Raji (cell line): Measurements from ENCODE around the gene BCL2L12.

Experiments used
- POLR2A ChIP-seq: IDR thresholded peaks from 2 replicates; pipeline ENCODE4 v1.6.1; 2011; ENCODE audit warnings: low read depth, low read length, control low read depth; ENCODE audit not compliant: insufficient read depth

BCL2L12 gene

GRCh38 chr19:49665351-49666119 is at the start of gene BCL2L12, which contains the start of gene IRF3:
TSS of gene BCL2L12 (plus strand) at chr19:49665933. CDS start at chr19:49666693, 760 bp downstream.
TSS of gene IRF3 (minus strand) at chr19:49665857. CDS start at chr19:49664838, 1,019 bp downstream.
- peak; percentile 66 for TF ChIP-seq POLR2A

GRCh38 chr19:49616532-49616931 is 49.2 kb upstream of the BCL2L12 start:
- no peak for TF ChIP-seq POLR2A

- TF ChIP-seq POLR2A, result no peak
Measured at GRCh38 chr19:49616945-49617344, 48.8 kb upstream of the BCL2L12 start.

GRCh38 chr19:49624967-49625910 is 40.5 kb upstream of the BCL2L12 start:
- TF ChIP-seq POLR2A, result no peak

GRCh38 chr19:49626226-49626625 is 39.5 kb upstream of the BCL2L12 start:
- TF ChIP-seq POLR2A, result no peak

- no peak for TF ChIP-seq POLR2A
Measured at GRCh38 chr19:49629659-49630058, 36.1 kb upstream of the BCL2L12 start.

GRCh38 chr19:49631014-49631588 is 34.6 kb upstream of the BCL2L12 start:
- no peak for TF ChIP-seq POLR2A

GRCh38 chr19:49631610-49632192 is 34.0 kb upstream of the BCL2L12 start:
- TF ChIP-seq POLR2A, result no peak

- no peak for TF ChIP-seq POLR2A
Measured at GRCh38 chr19:49632576-49632975, 33.2 kb upstream of the BCL2L12 start.

- no peak for TF ChIP-seq POLR2A
Measured at GRCh38 chr19:49635530-49636232, 30.1 kb upstream of the BCL2L12 start.

- TF ChIP-seq POLR2A, result no peak
Measured at GRCh38 chr19:49636233-49636932, 29.4 kb upstream of the BCL2L12 start.

- no peak for TF ChIP-seq POLR2A
Measured at GRCh38 chr19:49637821-49638738, 27.7 kb upstream of the BCL2L12 start.
